Retina (tissue), 1 donor: Measurements from ENCODE around the gene OR10G2.
"Not testable (repeated sequence)": the region's sequence is repeated elsewhere in the genome, so short reads cannot be mapped to it uniquely, and the experiment has no call there.

Source experiments
- DNase-seq: peaks from one replicate; pipeline ENCODE4 v3.0.0-alpha.2; 2016

The OR10G2 gene

GRCh38 chr14:21634840-21635239, at the start of gene OR10G2:
Gene OR10G2 (minus strand): TSS chr14:21634940. CDS start chr14:21634842, 98 bp downstream.
- no peak for DNase-seq

- no peak for DNase-seq
Observed at GRCh38 chr14:21680072-21680471, 45.3 kb upstream of the OR10G2 start.

- DNase-seq = no peak
Observed at GRCh38 chr14:21675566-21675965, 40.8 kb upstream of the OR10G2 start.

GRCh38 chr14:21673718-21674117, 39.0 kb upstream of the OR10G2 start, which contains the start of gene OR4E1:
Gene OR4E1 (minus strand): TSS chr14:21673818. CDS start chr14:21670935, 2,883 bp downstream.
- no peak for DNase-seq

GRCh38 chr14:21672116-21672515, 37.4 kb upstream of the OR10G2 start:
- no peak for DNase-seq

GRCh38 chr14:21671371-21671770, 36.6 kb upstream of the OR10G2 start:
- no peak for DNase-seq

GRCh38 chr14:21669284-21669683, 34.5 kb upstream of the OR10G2 start:
- no peak for DNase-seq

- no peak for DNase-seq
Observed at GRCh38 chr14:21668377-21668776, 33.6 kb upstream of the OR10G2 start.

GRCh38 chr14:21656980-21657379, 22.2 kb upstream of the OR10G2 start:
- no peak for DNase-seq

GRCh38 chr14:21654215-21654614, 19.5 kb upstream of the OR10G2 start:
- DNase-seq = no peak

GRCh38 chr14:21653331-21653885, 18.7 kb upstream of the OR10G2 start, which contains the start of gene OR4E2:
Gene OR4E2 (plus strand): TSS chr14:21653835. CDS start chr14:21665083, 11,248 bp downstream.
- DNase-seq = no peak

GRCh38 chr14:21652209-21652808, 17.6 kb upstream of the OR10G2 start:
- DNase-seq = no peak

- no peak for DNase-seq
Observed at GRCh38 chr14:21647380-21647779, 12.6 kb upstream of the OR10G2 start.

- DNase-seq = no peak
Observed at GRCh38 chr14:21643407-21643806, 8.7 kb upstream of the OR10G2 start.

- no peak for DNase-seq
Observed at GRCh38 chr14:21642683-21643082, 7.9 kb upstream of the OR10G2 start.

- DNase-seq = no peak
Observed at GRCh38 chr14:21631084-21631483, 3.7 kb downstream of the OR10G2 start.

GRCh38 chr14:21630503-21630902, 4.2 kb downstream of the OR10G2 start:
- DNase-seq = not testable (repeated sequence)

GRCh38 chr14:21626491-21627230, 8.1 kb downstream of the OR10G2 start:
- DNase-seq = no peak

GRCh38 chr14:21617614-21618013, 17.1 kb downstream of the OR10G2 start:
- DNase-seq = no peak

GRCh38 chr14:21614240-21614639, 20.5 kb downstream of the OR10G2 start:
- DNase-seq = no peak

- DNase-seq = no peak
Observed at GRCh38 chr14:21612324-21612723, 22.4 kb downstream of the OR10G2 start.

- not testable (repeated sequence) for DNase-seq
Observed at GRCh38 chr14:21602181-21602580, 32.6 kb downstream of the OR10G2 start.

GRCh38 chr14:21589317-21589716, 45.4 kb downstream of the OR10G2 start:
- DNase-seq = no peak
